DMS53 (cell line): Measurements from ENCODE around the gene FSTL5.
A peak's percentile ranks its signal among the peaks of the same experiment; 100 is the strongest.
"Not testable (repeated sequence)": the region's sequence is repeated elsewhere in the genome, so short reads cannot be mapped to it uniquely, and the experiment has no call there.

Experiments
- DNase-seq: peaks from one replicate; lab custom pipeline; 2025; lab: John Stamatoyannopoulos, UW

Gene FSTL5

DNA sequence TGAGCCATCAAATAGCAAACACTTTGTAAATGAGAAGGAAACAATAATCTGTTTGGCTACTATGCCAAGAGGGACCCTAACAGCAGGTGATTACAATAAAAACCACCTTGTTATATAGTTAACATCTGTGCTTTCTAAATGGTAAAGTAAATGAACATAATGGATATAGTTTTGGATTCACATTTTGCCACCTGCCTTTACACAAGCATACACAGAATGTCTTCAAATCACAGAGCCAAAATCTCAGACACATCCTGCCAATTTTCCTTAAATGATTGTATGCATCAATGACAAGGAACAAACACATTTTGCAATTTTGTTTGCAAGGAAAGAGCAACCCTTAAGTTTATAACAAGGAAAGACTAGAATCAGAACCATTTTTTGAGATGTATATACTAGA is 334.2 kb downstream of the FSTL5 start:
- DNase-seq: peak; percentile 49

GRCh38 chr4:161828061-161828460 is 335.7 kb downstream of the FSTL5 start:
- DNase-seq: peak; percentile 3

DNA sequence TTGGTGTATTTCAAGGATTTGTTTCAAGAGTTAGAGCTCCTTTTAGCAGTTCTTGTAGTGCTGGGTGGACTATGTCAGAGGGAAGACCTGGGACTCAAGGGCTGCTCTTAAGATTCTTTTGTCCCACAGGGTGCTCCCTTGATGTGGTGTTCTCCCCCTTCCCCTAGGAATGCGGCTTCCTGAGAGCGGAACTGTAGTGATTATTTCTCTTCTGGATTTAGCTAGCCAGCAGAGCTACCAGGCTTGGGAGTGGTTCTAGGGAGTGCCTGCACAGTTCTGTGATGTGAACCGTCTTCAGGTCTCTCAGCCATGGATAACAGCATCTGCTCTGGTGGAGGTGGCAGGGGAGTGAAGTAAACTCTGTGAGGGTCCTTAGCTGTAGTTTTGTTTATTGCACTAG is 336.8 kb downstream of the FSTL5 start:
- DNase-seq: no peak

DNA sequence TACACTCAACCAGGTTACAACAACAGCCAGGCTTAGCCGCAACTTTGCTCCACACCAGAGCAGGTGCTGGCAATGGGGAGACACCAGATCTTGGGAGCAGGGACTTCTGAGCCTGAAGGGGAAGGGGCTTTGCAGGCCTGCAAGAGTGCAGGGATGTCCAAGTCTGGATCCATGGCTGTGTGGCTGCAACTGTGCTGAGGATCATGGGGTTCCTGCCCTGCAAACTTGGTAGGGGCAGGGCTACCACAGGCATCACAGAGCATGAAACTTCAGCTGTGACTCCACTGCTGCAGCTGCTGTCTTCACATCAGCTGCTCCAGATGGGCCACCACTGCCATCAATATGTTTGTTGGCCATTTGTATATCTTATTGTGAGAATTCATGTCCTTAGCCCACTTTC is 340.4 kb downstream of the FSTL5 start:
- no peak for DNase-seq

DNA sequence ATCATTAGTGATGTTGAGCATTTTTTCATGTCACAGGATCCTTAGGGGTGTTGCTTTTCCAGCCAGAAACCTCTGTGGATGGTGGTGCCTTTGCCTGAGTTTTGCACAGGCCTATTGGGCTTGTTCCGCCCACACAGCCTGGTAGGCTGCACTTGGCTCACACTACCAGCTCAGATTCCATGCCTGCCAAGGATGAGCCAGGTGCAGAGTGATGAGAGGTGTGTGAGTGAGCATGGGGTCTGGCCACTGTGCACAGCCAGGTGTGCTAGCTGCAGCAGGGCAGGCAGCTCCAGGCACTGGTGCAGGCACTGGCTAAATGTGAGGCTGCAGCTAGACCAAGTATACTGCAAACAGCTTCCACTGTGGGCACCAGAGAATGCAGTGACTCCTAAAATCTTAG is 341.6 kb downstream of the FSTL5 start:
- DNase-seq: no peak

GRCh38 chr4:161817914-161818313 is 345.9 kb downstream of the FSTL5 start:
- DNase-seq: no peak

- DNase-seq: no peak
These were observed 346.8 kb downstream of the FSTL5 start for GRCh38 chr4:161816958-161817357.

GRCh38 chr4:161815841-161816240 is 348.0 kb downstream of the FSTL5 start:
- DNase-seq: no peak

- DNase-seq: no peak
These were observed 349.9 kb downstream of the FSTL5 start for GRCh38 chr4:161813889-161814288.

DNA sequence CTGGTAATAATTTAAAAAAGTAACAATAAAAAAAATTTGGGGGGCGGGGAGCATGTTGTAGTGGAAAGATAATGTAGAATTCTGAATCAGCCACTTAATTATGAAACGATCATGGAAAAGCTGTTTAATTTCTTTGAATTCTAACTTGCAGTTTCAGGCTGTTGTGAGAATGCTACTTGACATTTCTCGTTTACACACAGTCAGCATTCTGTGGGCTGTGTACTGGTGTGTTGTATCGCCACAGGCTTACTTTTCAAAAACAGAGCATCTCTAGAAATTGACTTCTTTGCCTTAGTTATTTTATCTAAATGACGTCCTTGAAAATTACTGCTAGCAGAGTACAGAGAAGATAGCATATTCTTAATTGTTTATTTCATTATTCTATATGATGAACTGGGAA is 350.4 kb downstream of the FSTL5 start:
- no peak for DNase-seq

DNA sequence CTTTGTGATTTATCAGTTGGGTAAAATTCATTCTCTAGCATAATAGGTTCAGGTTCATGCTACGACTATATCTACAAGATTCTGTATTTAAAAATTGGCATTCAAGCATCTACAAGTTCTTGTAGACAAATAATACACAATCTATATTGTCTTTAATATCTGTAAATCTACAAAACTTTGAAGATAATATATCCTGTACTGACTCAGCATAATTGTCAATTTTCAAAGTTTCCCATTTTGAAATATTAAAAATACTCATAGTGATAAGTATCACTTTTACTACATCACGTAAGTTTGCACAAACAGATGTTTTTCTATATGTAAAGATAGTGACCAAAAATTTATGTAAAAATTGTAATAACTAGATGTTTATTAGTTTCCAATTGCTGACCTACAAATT is 360.6 kb downstream of the FSTL5 start:
- no peak for DNase-seq

GRCh38 chr4:161799710-161800109 is 364.1 kb downstream of the FSTL5 start:
- DNase-seq: peak; percentile 92

GRCh38 chr4:161792991-161793390 is 370.8 kb downstream of the FSTL5 start:
- no peak for DNase-seq

DNA sequence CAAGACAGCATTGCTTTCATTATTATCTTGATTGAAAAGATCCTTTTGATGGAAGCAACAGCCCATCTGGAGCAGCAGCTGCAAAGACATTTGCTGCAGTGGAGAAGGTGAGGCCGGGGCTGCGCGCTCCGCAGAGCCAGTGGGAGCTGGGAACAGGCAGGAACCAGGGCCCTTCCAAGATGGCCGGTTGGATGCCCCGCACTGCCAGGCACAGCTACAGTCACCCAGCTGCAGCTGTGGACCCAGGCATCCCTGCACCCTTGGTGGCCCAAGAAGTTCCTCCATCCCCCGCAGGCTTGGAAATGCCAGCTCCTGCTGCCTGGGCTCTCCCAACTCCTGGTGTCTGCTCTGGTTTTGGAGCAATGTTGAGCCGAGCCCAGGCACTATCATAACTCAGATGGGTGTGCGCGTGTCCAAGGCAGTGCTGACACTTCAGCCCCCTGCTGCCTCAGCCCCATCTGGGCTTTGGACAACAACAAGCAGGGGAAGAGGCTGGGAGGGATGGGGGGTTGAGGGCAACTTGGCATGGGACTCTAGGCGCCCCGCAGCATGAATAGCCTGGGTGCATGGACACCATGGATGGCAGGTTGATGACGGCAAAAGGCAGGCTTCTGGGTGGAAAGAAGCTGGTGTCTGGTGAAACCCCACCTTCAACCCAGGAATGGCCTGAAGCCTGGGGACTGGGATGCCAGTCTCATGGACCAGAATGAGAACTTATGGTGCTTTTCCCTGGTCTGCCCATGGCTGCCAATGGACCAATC is 371.8 kb downstream of the FSTL5 start:
- DNase-seq: no peak

DNA sequence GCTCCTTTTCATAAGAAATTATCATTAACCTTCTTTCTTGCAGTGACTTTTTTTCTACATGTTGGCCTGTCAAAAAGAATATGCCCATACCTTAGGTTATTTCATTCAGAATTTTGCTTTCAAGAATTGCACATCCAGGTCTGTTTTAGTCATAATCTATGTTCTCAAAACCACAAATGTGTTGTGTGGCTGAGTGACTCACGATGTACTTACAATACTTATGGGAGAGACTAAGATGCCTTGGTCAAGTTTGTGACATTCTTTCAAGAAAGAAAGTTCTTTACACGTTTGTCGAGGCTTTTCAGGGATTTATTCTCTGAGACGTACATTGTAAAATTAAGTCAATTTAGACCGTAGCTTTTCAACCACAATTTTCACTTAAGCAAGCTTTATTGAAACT is 396.7 kb downstream of the FSTL5 start:
- no peak for DNase-seq

DNA sequence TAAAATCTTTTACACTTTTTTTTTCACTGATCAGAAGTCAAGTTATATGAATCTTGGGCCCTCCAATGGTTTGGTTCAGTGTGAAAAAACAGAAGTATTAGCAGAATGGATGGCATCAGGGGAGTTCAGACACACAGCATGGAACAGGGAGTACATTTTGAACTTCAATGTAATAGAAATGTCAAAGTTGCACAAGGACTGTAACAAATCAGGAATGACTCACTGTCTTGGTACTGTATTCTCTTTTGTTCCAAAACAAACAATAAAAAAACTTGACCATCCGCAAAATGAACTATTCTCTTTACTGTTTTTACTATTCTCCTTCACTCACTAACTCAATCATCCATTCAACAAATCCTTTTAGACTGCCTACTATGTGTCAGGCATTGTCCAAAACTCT is 401.0 kb downstream of the FSTL5 start:
- peak; percentile 22 for DNase-seq

GRCh38 chr4:161760008-161760407 is 403.8 kb downstream of the FSTL5 start:
- DNase-seq: no peak

- not testable (repeated sequence) for DNase-seq
These were observed 405.4 kb downstream of the FSTL5 start for GRCh38 chr4:161758412-161758811.

DNA sequence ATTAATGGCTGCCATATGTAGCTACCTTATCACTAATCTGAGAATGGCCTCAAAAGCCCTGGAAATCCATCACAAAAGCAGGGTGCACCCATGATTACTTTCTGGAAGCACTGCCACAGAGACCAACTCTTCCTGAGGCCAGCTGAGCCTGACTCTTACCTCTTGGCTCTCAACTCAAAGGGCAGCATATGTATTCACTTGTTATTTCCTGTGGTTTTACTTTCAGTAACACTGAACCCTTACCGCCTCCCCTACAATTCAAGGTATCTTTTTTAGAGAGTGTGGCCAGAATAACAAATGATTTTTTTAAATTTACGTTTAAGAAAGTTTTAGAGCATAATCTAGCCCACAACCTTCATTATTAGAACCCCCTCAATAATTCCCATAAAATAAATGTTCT is 434.9 kb downstream of the FSTL5 start:
- DNase-seq: no peak

GRCh38 chr4:161721947-161722346 is 441.9 kb downstream of the FSTL5 start:
- no peak for DNase-seq

- peak; percentile 14 for DNase-seq
These were observed 446.7 kb downstream of the FSTL5 start for GRCh38 chr4:161717084-161717483.

GRCh38 chr4:161714931-161715330 is 448.9 kb downstream of the FSTL5 start:
- no peak for DNase-seq

DNA sequence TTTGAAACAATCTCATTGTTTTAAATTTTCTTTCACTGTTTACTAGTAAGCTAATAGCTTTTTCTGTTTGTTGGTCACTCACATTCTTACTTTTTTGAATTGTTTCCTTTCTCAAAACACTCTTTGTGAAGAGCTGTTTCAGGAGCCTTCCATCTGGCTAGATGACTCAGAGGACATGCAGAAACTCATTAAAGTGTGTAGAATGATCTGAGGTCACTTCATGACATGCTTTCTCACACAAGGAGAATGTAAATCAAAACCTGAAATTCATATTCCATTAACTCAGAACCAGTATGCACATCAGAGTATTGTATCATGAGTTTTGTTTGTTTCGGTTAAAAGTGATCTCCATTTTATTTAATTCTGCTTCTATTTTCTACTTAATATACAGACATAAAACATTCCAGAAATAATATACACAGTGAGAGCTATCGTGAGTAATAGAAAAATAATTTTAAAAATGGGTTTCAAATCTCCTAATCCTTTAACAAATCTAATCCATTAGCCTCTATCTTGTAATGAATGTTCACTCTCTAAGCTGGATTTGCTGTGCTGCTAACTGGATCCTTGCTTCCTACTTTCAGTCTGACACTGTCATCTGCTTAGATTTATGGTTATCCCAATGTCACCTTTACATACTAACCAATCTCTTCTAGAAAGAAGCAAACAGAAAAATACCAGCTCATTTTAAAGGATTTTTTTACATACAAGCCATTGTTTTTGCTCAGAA is 449.6 kb downstream of the FSTL5 start:
- DNase-seq: peak; percentile 78

DNA sequence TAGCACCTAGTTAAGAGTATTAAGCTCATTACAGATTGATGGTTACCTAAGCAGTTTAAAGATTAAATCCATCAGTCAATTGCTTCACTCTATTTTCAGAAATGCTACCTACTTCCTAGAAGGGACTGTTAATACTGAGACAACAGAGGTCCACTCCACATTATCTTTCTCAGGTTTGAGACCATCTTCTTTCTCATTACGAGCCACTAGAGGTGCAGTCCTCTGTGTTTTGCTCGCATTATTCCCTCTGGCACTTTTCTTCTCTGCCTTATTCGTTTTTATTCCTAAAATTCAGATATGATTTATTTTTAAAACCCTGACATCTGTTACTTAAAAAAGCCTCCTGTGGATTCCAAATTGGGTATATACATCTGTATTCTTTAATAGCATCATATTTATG is 459.1 kb downstream of the FSTL5 start:
- no peak for DNase-seq
